ENCODE measurements around the gene GNA15. TPM values are rescaled to one million over a fixed set of nuclear protein-coding genes. Genes with fewer than 3 reads are reported as not detected.
A peak's percentile ranks its signal among the peaks of the same experiment; 100 is the strongest.

Gene GNA15
- total and polyA plus RNA-seq, 12 donors = 0.42 to 8.9 (median 1.1) TPM

GRCh38 chr19:3187662-3188511 lies 52.1 kb downstream of the GNA15 start:
- Histone ChIP-seq H3K9me3 (no peaks in the 10 kb centered on the region), H3K4me1 (peaks cover 5 to 49% (median 23%) of the 10 kb centered on the region in 9 donors), H3K27me3 (no peaks in the 10 kb centered on the region), H3K36me3 (peaks cover 0 to 6% (median 0%) of the 10 kb centered on the region in 9 donors), H3K4me3 (peak overlapping the region in 2 of 10 donors; percentile 36 to 100), H3K27ac (peak overlapping the region in 1 of 10 donors; percentile 88)
- ATAC-seq = no peak
- TF ChIP-seq, protein P1, sequence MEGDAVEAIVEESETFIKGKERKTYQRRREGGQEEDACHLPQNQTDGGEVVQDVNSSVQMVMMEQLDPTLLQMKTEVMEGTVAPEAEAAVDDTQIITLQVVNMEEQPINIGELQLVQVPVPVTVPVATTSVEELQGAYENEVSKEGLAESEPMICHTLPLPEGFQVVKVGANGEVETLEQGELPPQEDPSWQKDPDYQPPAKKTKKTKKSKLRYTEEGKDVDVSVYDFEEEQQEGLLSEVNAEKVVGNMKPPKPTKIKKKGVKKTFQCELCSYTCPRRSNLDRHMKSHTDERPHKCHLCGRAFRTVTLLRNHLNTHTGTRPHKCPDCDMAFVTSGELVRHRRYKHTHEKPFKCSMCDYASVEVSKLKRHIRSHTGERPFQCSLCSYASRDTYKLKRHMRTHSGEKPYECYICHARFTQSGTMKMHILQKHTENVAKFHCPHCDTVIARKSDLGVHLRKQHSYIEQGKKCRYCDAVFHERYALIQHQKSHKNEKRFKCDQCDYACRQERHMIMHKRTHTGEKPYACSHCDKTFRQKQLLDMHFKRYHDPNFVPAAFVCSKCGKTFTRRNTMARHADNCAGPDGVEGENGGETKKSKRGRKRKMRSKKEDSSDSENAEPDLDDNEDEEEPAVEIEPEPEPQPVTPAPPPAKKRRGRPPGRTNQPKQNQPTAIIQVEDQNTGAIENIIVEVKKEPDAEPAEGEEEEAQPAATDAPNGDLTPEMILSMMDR (IDR thresholded peaks at IDR 0.05) = no peak
- 91 to 93% methylated on average over 36 of the region's 36 CpGs for WGBS, 2 donors
- no peak for DNase-seq
- intact Hi-C loops (cut with DNase I) = no loop called here

GRCh38 chr19:3188627-3189596 lies 53.1 kb downstream of the GNA15 start:
- peaks cover 0 to 15% (median 0%) of the 10 kb centered on the region in 9 donors for H3K36me3 ChIP-seq
- ATAC-seq = no peak
- intact Hi-C loops (cut with DNase I) = no loop called here
- DNase-seq = no peak
- H3K4me1 ChIP-seq = peaks cover 5 to 48% (median 23%) of the 10 kb centered on the region in 9 donors
- H3K9me3 ChIP-seq = no peaks in the 10 kb centered on the region
- peak overlapping the region in 1 of 10 donors; percentile 36 for H3K4me3 ChIP-seq
- TF ChIP-seq, protein P1 (IDR thresholded peaks at IDR 0.05) = no peak
- no peaks in the 10 kb centered on the region for H3K27me3 ChIP-seq
- peak overlapping the region in 2 of 10 donors; percentile 17 to 88 for H3K27ac ChIP-seq
- WGBS, 2 donors = 92 to 93% methylated on average over 35 of the region's 35 CpGs

GRCh38 chr19:3189702-3190469 lies 54.1 kb downstream of the GNA15 start:
- H3K27ac ChIP-seq = peak overlapping the region in 1 of 10 donors; percentile 88
- TF ChIP-seq, protein P1 (IDR thresholded peaks at IDR 0.05) = no peak
- no peak for ATAC-seq
- 87 to 88% methylated on average over 28 of the region's 28 CpGs for WGBS, 2 donors
- H3K4me3 ChIP-seq = no peak overlapping the region
- no peaks in the 10 kb centered on the region for H3K27me3 ChIP-seq
- intact Hi-C loops (cut with DNase I) = no loop called here
- H3K4me1 ChIP-seq = peaks cover 5 to 39% (median 23%) of the 10 kb centered on the region in 9 donors
- no peaks in the 10 kb centered on the region for H3K9me3 ChIP-seq
- H3K36me3 ChIP-seq = peaks cover 0 to 23% (median 0%) of the 10 kb centered on the region in 9 donors
- DNase-seq = no peak

Data from heart right ventricle (tissue), 16 donors.